Measurements from ENCODE around the gene HSPA1B.

- no peak for TF ChIP-seq CTCF (IDR thresholded peaks at IDR 0.05)
- TF ChIP-seq EZH2 (IDR thresholded peaks at IDR 0.05; ENCODE audit: borderline replicate concordance, insufficient read depth, low read depth, low read length, poor library complexity, severe bottlenecking): no peak
These were observed 46.1 kb upstream of the HSPA1B start for GRCh38 chr6:31781244-31782125.

Data from B cell (primary cell).